ENCODE measurements around the gene CCNJL. TPM values are rescaled to one million over a fixed set of nuclear protein-coding genes. Genes with fewer than 3 reads are reported as not detected.
A peak's percentile ranks its signal among the peaks of the same experiment; 100 is the strongest.

Gene CCNJL
- total and polyA plus RNA-seq, 4 donors, result 9.1 to 22.3 (median 13.4) TPM

GRCh38 chr5:160290751-160291150 lies 21.6 kb downstream of the CCNJL start:
- TF ChIP-seq, protein P1, sequence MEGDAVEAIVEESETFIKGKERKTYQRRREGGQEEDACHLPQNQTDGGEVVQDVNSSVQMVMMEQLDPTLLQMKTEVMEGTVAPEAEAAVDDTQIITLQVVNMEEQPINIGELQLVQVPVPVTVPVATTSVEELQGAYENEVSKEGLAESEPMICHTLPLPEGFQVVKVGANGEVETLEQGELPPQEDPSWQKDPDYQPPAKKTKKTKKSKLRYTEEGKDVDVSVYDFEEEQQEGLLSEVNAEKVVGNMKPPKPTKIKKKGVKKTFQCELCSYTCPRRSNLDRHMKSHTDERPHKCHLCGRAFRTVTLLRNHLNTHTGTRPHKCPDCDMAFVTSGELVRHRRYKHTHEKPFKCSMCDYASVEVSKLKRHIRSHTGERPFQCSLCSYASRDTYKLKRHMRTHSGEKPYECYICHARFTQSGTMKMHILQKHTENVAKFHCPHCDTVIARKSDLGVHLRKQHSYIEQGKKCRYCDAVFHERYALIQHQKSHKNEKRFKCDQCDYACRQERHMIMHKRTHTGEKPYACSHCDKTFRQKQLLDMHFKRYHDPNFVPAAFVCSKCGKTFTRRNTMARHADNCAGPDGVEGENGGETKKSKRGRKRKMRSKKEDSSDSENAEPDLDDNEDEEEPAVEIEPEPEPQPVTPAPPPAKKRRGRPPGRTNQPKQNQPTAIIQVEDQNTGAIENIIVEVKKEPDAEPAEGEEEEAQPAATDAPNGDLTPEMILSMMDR (IDR thresholded peaks at IDR 0.05; ENCODE audit: control extremely low read depth, extremely low read depth), result no peak
- no peak overlapping the region for H3K4me3 ChIP-seq
- WGBS, 2 donors, result 86 to 89% methylated on average over 3 of the region's 3 CpGs
- H3K27me3 ChIP-seq (ENCODE audit: control insufficient read depth in 3 of 3, insufficient read depth in 3 of 3, low read length in 2 of 3), result no peaks in the 10 kb centered on the region
- no peak overlapping the region for H3K9ac ChIP-seq (ENCODE audit: insufficient read depth in 1 of 2, low read length in 2 of 2)
- H3K4me1 ChIP-seq (ENCODE audit: control insufficient read depth in 5 of 5, insufficient read depth in 5 of 5, low read length in 5 of 5), result peaks cover 4 to 25% (median 19%) of the 10 kb centered on the region in 5 donors
- no peaks in the 10 kb centered on the region for H3K9me3 ChIP-seq (ENCODE audit: control insufficient read depth in 4 of 4, insufficient read depth in 3 of 4, low read length in 3 of 4)
- DNase-seq (no peak), ATAC-seq (ENCODE audit: insufficient read depth, low FRiP score) (no peak)
- peak overlapping the region in 1 of 2 donors; percentile 73 for H3K27ac ChIP-seq (ENCODE audit: low read depth in 1 of 2, low read length in 1 of 2)
- H3K36me3 ChIP-seq (ENCODE audit: control insufficient read depth in 4 of 4, insufficient read depth in 4 of 4, low read length in 4 of 4), result no peaks in the 10 kb centered on the region

GRCh38 chr5:160289721-160290120 lies 22.6 kb downstream of the CCNJL start:
- no peak overlapping the region for H3K4me3 ChIP-seq
- peaks cover 4 to 25% (median 24%) of the 10 kb centered on the region in 5 donors for H3K4me1 ChIP-seq (ENCODE audit: control insufficient read depth in 5 of 5, insufficient read depth in 5 of 5, low read length in 5 of 5)
- no peak overlapping the region for H3K9ac ChIP-seq (ENCODE audit: insufficient read depth in 1 of 2, low read length in 2 of 2)
- TF ChIP-seq, protein P1 (IDR thresholded peaks at IDR 0.05; ENCODE audit: control extremely low read depth, extremely low read depth), result no peak
- no peak for ATAC-seq (ENCODE audit: insufficient read depth, low FRiP score)
- H3K36me3 ChIP-seq (ENCODE audit: control insufficient read depth in 4 of 4, insufficient read depth in 4 of 4, low read length in 4 of 4), result no peaks in the 10 kb centered on the region
- peak overlapping the region in 1 of 2 donors; percentile 91 for H3K27ac ChIP-seq (ENCODE audit: low read depth in 1 of 2, low read length in 1 of 2)
- DNase-seq, result peak in 2 of 3 donors; percentile 29 to 41
- no peaks in the 10 kb centered on the region for H3K27me3 ChIP-seq (ENCODE audit: control insufficient read depth in 3 of 3, insufficient read depth in 3 of 3, low read length in 2 of 3)
- H3K9me3 ChIP-seq (ENCODE audit: control insufficient read depth in 4 of 4, insufficient read depth in 3 of 4, low read length in 3 of 4), result no peaks in the 10 kb centered on the region
- 54 to 80% methylated on average over 7 of the region's 7 CpGs for WGBS, 2 donors

DNA sequence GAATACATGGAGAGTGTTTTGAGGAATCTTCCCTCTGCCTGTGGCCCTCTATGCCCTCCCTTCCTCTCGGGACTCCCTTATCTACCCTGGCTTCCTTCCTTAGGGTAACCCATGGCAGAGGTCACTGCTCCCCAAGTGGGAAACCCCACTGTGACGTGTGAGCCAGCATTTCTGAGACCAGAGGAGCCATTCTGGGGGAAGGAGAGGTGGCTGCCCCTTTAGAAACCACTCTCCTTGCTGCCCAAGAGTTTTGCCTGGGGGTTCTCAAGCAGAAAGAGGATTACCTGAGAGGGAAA lies 23.1 kb downstream of the CCNJL start:
- TF ChIP-seq, protein P1 (IDR thresholded peaks at IDR 0.05; ENCODE audit: control extremely low read depth, extremely low read depth), result no peak
- Histone ChIP-seq H3K36me3 (ENCODE audit: control insufficient read depth in 4 of 4, insufficient read depth in 4 of 4, low read length in 4 of 4) (no peaks in the 10 kb centered on the region), H3K4me3 (no peak overlapping the region), H3K9ac (ENCODE audit: insufficient read depth in 1 of 2, low read length in 2 of 2) (no peak overlapping the region), H3K27me3 (ENCODE audit: control insufficient read depth in 3 of 3, insufficient read depth in 3 of 3, low read length in 2 of 3) (no peaks in the 10 kb centered on the region), H3K27ac (ENCODE audit: low read depth in 1 of 2, low read length in 1 of 2) (peak overlapping the region; percentile 21 to 91), H3K9me3 (ENCODE audit: control insufficient read depth in 4 of 4, insufficient read depth in 3 of 4, low read length in 3 of 4) (no peaks in the 10 kb centered on the region), H3K4me1 (ENCODE audit: control insufficient read depth in 5 of 5, insufficient read depth in 5 of 5, low read length in 5 of 5) (peaks cover 4 to 24% (median 20%) of the 10 kb centered on the region in 5 donors)
- ATAC-seq (ENCODE audit: insufficient read depth, low FRiP score) (no peak), DNase-seq (no peak)
- 13 to 20% methylated on average over 2 of the region's 2 CpGs for WGBS, 2 donors

GRCh38 chr5:160287378-160288051 lies 24.8 kb downstream of the CCNJL start:
- Histone ChIP-seq H3K4me3 (no peak overlapping the region), H3K27me3 (ENCODE audit: control insufficient read depth in 3 of 3, insufficient read depth in 3 of 3, low read length in 2 of 3) (no peaks in the 10 kb centered on the region), H3K9me3 (ENCODE audit: control insufficient read depth in 4 of 4, insufficient read depth in 3 of 4, low read length in 3 of 4) (no peaks in the 10 kb centered on the region), H3K27ac (ENCODE audit: low read depth in 1 of 2, low read length in 1 of 2) (peak overlapping the region; percentile 57 to 70), H3K9ac (ENCODE audit: insufficient read depth in 1 of 2, low read length in 2 of 2) (no peak overlapping the region), H3K36me3 (ENCODE audit: control insufficient read depth in 4 of 4, insufficient read depth in 4 of 4, low read length in 4 of 4) (no peaks in the 10 kb centered on the region), H3K4me1 (ENCODE audit: control insufficient read depth in 5 of 5, insufficient read depth in 5 of 5, low read length in 5 of 5) (peaks cover 4 to 22% (median 11%) of the 10 kb centered on the region in 5 donors)
- ATAC-seq (ENCODE audit: insufficient read depth, low FRiP score) (peak; percentile 86), DNase-seq (peak; percentile 61 to 77 (median 75))
- TF ChIP-seq, protein P1 (IDR thresholded peaks at IDR 0.05; ENCODE audit: control extremely low read depth, extremely low read depth), result no peak
- 30 to 57% methylated on average over 8 of the region's 8 CpGs for WGBS, 2 donors

Measured in lung (tissue), 12 donors.